Measurements from ENCODE around the gene NTF3.
"Not testable (repeated sequence)": the region's sequence is repeated elsewhere in the genome, so short reads cannot be mapped to it uniquely, and the experiment has no call there.

Gene NTF3

DNA sequence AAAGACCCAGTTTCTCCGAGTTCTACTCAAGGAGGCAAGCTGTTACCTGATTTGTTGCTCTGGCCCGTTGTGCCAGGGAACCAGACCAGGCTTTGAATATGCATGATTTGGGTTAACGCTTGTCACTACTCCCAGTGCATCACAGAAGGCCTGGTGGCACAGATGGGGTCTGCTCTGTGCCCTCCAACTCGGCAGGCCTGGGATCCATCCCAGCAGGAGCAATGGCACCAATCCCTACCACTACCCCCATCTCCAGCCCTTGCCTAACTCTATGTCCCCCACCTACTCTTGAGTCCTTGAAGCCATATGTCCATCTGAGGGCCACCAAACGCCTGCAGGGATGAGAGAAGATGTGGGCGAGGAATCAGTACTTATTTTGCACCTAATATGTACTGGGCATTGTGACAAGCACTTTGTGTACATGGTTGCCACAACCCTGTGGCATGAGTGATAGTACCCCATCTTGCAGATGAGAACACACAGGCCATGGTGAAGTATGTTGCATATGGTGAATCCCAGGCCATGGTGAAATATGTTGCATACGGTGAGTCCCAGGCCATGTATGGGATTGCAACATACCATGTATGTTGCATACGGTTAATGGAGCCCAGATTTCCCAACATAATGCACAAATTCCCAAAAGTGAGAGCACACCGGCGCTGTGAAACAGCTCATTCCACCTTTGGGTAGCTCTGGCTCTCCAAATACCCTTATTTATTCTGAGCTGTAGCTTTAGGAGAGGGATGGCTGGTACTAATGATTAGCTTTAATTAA lies 102.7 kb downstream of the NTF3 start:
- no peak for DNase-seq (ENCODE audit: low spot score)

GRCh38 chr12:5535541-5535940 lies 103.6 kb downstream of the NTF3 start:
- no peak for DNase-seq (ENCODE audit: low spot score)

GRCh38 chr12:5537026-5537615 lies 105.2 kb downstream of the NTF3 start:
- not testable (repeated sequence) for DNase-seq (ENCODE audit: low spot score)

- DNase-seq (ENCODE audit: low spot score), result no peak
Observed at GRCh38 chr12:5537771-5538170, 105.9 kb downstream of the NTF3 start.

All from hematopoietic multipotent progenitor cell treated with erythropoietin and hydrocortisone succinate and interleukin-3 and kit ligand, for 15 days (in vitro differentiated cells).